GM11168 (cell line): ENCODE data around the gene FNDC3A.

Experiments
- in situ Hi-C: fragments of 300-500 bp; cut with MboI; formaldehyde crosslinking; loops from one replicate; pipeline ENCODE4 v1.12.0; 2022; ENCODE audit warnings: low sequenced_read_pairs; ENCODE audit not compliant: unreplicated experiment

The FNDC3A gene

GRCh38 chr13:49210114-49210513 is 234.4 kb downstream of the FNDC3A start:
- in situ Hi-C loops, result no loop called here

- in situ Hi-C loops, result no loop called here
These were observed 235.0 kb downstream of the FNDC3A start for GRCh38 chr13:49210669-49211068.

GRCh38 chr13:49213539-49213938 is 237.8 kb downstream of the FNDC3A start:
- in situ Hi-C loops, result no loop called here

GRCh38 chr13:49213997-49214916 is 238.5 kb downstream of the FNDC3A start:
- in situ Hi-C loops, result no loop called here

- in situ Hi-C loops, result no loop called here
These were observed 239.2 kb downstream of the FNDC3A start for GRCh38 chr13:49214917-49215376.

- in situ Hi-C loops, result no loop called here
These were observed 240.6 kb downstream of the FNDC3A start for GRCh38 chr13:49216334-49216733.

- in situ Hi-C loops, result no loop called here
These were observed 242.3 kb downstream of the FNDC3A start for GRCh38 chr13:49217962-49218492.

GRCh38 chr13:49218493-49219051 is 242.9 kb downstream of the FNDC3A start:
- in situ Hi-C loops, result no loop called here

- in situ Hi-C loops, result no loop called here
These were observed 243.9 kb downstream of the FNDC3A start for GRCh38 chr13:49219647-49220035.

- in situ Hi-C loops, result no loop called here
These were observed 244.5 kb downstream of the FNDC3A start, which contains the start of gene MLNR for GRCh38 chr13:49220036-49220855. TSS of gene MLNR (plus strand) at chr13:49220338. CDS start at chr13:49220338, 0 bp downstream.

- in situ Hi-C loops, result no loop called here
These were observed 245.3 kb downstream of the FNDC3A start for GRCh38 chr13:49220856-49221589.

GRCh38 chr13:49221590-49221965 is 245.9 kb downstream of the FNDC3A start:
- in situ Hi-C loops, result no loop called here

- in situ Hi-C loops, result no loop called here
These were observed 249.7 kb downstream of the FNDC3A start for GRCh38 chr13:49225223-49226042.

- in situ Hi-C loops, result no loop called here
These were observed 250.9 kb downstream of the FNDC3A start for GRCh38 chr13:49226613-49227012.

GRCh38 chr13:49234741-49235140 is 259.0 kb downstream of the FNDC3A start:
- in situ Hi-C loops, result no loop called here

- in situ Hi-C loops, result no loop called here
These were observed 260.2 kb downstream of the FNDC3A start for GRCh38 chr13:49235856-49236431.

- in situ Hi-C loops, result no loop called here
These were observed 262.9 kb downstream of the FNDC3A start for GRCh38 chr13:49238621-49239020.

GRCh38 chr13:49240017-49240416 is 264.3 kb downstream of the FNDC3A start:
- in situ Hi-C loops, result no loop called here

- in situ Hi-C loops, result no loop called here
These were observed 265.6 kb downstream of the FNDC3A start for GRCh38 chr13:49241296-49241695.
